GM12892 (cell line): Measurements from ENCODE around the gene TMEM62.

Experiments
- POLR2A ChIP-seq: IDR thresholded peaks from 2 replicates; pipeline ENCODE4 v1.6.1; 2011; ENCODE audit warnings: low read depth, low read length, control low read depth
- POLR2AphosphoS5 ChIP-seq: IDR thresholded peaks from 2 replicates; pipeline ENCODE4 v1.6.1; 2011; ENCODE audit warnings: low read depth, low read length, control low read depth
- TAF1 ChIP-seq: IDR thresholded peaks from 2 replicates; pipeline ENCODE4 v1.6.1; 2011; ENCODE audit warnings: low read depth, mild to moderate bottlenecking, control low read depth, low read length, borderline replicate concordance

- TF ChIP-seq POLR2AphosphoS5 (no peak), POLR2A (no peak), TAF1 (no peak)
Observed at GRCh38 chr15:43189296-43189695, 55.9 kb downstream of the TMEM62 start.
